ENCODE data around the gene CNST. TPM values are rescaled to one million over a fixed set of nuclear protein-coding genes. Genes with fewer than 3 reads are reported as not detected.
"Not testable (repeated sequence)": the region's sequence is repeated elsewhere in the genome, so short reads cannot be mapped to it uniquely, and the experiment has no call there.

Gene CNST
- polyA plus RNA-seq, 1 donor = 13.2 TPM

DNA sequence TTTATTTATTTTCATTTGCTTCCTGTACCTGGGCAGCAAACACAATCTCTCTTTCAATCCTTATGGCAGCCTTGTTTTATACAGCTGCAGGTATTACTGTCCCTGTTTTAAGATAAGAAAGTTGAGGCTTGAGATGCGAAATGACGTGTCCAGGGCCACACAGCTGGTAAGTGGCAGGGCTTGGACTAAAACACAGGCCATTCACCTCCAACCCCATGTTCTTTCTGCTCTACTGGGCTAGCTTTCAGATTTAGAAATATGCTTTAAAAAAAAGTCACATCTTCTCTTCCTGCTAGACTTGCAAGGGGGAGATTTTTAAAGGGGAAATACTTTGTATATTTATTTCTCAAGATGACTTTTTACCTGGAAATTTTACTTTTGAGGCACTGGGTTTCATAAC is 62.8 kb downstream of the CNST start:
- DNase-seq = no peak

DNA sequence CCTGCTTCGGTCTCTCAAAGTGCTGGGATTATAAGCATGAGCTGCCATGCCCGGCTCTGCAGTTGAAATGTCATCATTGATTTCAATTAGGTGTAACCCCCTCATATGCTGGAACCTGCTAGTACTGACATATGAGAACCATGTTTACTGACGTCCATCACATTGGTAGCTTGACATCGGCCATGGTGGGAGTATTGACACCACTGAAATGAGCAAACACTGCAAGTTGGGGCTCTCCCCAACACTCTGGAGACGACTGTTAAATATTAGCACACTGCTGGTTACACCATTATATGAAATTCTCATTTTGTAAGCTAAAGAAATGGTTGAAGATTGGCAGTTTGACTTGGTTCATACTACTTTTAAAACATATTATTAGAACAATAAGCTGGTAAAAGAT is 63.7 kb downstream of the CNST start:
- DNase-seq = no peak

DNA sequence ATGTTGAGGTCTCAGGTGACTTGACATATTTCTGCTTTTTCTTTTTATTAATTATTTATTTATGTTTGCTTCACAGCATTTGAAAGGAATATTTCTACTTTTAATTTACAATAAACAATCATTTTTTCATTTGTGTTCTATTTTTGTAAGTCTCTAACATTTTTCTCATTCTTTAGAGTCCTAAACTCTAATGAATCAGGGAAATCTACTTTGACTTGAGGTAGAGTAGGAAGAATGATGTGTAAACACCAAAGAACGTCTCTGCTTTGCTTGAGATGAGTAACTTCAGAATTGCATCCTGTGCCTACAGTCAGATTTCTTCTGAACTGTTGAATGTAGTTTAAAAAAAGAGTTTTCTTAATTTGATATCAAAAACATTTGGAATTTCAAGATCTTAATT is 65.2 kb downstream of the CNST start:
- no peak for DNase-seq

DNA sequence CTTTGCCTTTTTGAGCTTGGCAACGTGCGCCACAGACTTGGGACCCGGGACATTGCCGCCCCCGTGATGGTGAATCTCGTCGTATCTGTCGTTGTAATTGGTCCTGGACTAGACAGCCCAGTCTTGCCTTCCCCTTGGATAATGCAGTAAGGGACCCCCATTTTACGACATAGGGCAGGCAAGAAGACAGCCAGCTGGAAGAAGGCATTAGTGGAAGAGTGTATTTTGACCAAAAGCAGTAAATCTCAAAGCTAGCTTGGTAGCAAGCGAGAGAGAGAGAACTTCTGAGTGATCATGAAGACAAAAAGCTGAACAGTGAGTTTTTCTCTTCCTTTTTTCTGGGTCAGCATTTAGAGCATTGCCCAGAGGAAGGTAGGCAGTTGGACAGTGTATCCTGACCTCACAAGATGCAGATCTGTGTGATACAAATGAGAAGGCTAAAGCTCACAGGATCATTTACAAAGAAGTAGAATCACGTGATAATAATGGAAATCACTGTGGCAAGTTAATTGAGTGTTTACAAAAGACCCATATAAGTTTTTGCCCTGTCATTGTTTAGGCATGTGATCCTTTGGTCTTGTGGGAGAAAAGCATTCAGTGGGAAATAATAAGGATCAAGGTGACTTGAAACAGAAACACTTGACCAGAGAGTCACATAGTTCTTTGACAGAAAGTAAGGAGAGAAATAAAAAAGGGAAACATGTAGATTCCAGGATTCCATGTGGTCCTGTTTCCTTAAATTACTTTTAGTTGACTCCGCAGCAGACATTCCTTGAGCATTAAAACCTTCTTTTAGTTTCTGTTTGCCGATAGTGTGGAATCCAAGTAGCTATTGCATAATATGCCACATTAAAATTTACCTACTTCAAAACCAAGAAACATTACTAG is 66.3 kb downstream of the CNST start:
- no peak for DNase-seq

DNA sequence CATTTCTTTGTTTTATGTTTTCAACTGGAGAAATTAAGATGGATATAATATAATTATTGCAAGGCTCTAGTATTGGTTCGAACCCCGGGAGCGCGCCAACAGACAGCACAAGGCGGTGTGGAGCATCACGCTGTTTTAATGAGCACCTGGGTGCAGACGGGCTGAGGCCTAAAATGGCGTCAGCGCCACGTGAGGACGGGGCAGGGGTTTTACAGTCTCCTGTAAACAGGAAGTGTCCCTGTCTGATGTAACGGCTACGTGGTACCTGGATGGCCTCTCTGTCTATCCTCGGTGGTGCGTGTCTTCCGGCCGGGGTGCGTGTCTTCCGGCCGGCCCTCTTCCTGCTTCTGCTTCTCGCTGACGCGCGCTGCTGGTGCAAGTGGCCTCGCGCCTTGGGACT is 68.4 kb downstream of the CNST start:
- not testable (repeated sequence) for DNase-seq

DNA sequence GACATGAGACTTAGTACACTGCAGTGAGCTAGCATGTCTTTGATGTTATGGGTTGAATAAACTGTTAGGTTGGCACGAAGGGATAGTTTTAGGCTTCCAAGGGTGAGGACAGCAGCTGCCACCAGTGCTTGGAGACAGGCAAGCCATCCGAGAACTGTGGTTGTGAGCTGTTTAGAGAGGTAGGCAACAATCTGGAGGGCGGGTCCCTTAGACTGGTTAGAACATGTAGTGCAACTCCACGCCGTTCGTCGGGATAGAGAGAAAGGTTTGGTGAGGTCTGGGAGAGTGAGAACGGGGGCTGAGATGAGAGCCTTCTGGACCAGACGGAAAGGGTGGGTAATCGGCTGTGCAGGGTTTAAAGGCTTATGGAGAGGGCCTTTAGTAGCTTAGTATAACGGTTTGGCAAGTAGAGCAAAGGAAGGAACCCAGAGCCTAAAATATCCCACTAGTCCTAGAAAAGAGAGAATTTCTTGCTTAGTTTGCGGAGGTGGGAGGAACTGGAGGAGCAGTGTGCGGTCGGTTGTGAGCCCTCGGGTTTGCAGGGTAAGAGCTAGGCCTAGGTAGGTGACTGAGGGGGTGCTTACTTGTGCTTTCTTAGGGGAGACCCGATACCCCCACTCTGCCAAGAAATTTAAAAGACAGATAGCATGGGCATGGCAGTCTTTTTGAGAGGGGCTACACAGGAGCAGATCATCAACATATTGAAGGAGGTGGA is 72.8 kb downstream of the CNST start:
- no peak for DNase-seq

DNA sequence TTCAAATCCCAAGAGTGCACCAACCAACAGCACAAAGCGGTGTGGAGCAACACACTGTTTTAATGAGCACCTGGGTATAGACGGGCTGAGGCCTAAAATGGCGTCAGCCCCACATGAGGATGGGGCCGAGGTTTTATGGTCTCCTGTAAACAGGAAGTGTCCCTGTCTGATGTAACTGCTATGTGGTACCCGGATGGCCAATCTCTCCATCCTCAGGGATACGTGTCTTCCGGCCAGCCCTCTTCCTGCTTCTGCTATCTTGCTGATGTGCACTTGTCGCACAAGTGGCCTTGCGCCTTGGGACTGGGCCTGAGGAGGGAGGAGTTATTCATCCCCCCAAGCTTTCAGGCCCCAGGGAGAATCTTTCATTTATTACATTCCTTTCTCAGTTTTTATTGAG is 73.5 kb downstream of the CNST start:
- no peak for DNase-seq

DNA sequence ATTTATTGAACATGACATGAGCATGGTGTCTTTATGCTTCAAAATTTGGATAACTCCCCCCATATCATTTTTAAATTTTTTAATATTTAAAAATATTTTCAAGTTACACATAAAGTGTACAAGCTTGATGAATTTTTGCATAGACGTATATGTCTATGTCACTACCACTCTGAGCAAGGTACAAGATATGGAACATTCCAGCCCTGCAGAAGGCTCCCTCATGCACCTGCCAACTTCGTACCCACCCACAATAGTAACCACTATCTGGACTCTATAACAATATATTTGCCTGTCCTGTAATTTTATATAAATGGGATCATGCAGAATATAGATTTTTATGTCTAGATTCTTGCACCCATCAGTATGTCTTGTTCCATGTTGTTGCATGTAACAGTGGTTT is 74.5 kb downstream of the CNST start:
- no peak for DNase-seq

DNA sequence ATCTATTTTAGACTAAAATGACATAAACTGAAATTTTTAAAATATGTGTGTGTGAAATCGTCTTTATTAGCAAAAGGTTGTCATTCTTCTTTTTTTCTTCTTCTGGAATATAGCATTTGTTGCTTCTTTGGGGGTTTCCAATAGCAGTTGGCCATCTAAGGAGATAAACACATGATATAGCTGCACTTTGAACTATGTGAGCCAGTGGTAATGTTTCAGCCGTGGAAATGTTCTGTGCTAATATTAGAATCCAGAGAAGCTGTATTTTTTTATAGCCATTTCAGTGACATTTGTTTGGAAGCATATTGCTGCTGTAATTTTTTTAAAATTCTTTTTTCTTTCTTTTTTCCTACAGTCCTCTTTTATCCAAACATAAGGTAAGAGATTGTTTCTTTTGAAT is 75.1 kb downstream of the CNST start:
- no peak for DNase-seq

DNA sequence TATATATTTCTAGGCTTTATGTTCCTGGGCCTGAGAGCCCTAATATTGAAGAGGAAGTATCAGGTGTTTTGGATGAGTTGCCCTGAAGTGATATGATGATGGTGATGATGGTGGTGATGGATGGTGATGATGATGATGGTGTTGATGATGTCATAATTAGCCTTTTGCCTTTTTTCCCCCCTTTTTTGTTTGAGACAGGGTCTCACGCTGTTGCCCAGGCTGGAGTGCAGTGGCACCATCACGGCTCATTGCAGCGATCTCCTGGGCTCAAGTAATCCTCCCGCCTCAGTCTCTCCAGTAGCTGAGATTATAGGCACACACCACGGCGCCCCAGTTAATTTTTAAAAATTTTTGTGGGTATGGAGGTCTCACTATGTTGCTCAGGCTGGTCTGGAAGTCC is 76.5 kb downstream of the CNST start:
- DNase-seq = no peak

DNA sequence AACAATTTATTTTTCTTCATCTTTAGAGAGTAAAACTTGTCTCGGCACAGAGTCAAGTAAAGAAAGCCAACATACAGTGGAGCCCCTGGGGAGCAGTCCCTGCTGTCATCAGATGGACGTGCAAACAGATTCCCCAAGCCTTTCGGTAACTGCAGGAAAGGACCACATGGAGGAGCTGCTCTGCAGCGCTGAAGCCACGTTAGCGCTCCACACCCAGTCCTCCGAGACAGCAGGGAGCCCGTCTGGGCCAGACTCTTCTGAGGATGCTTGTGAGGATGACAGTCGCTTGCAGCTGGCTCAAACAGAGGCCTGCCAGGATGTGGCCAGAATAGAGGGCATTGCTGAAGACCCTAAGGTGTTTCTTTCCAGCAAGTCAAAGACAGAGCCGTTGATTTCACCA is 80.9 kb downstream of the CNST start:
- peak; percentile 71 for DNase-seq

DNA sequence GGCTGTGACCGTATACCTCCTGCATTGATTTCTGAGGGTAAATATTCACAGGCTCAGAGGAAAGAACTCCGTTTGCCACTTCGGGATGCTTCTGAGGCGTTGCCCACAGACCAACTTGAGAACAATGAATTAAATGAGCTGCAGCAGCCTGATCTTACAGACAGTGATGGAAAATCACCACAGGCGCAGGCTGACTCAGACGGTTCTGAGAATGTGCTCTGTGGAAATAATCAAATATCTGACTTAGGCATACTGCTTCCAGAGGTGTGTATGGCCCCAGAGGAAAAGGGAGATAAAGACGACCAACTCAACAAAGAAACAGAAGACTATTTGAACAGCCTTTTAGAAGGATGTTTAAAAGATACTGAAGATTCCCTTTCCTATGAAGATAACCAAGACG is 81.3 kb downstream of the CNST start:
- DNase-seq = peak; percentile 25

DNA sequence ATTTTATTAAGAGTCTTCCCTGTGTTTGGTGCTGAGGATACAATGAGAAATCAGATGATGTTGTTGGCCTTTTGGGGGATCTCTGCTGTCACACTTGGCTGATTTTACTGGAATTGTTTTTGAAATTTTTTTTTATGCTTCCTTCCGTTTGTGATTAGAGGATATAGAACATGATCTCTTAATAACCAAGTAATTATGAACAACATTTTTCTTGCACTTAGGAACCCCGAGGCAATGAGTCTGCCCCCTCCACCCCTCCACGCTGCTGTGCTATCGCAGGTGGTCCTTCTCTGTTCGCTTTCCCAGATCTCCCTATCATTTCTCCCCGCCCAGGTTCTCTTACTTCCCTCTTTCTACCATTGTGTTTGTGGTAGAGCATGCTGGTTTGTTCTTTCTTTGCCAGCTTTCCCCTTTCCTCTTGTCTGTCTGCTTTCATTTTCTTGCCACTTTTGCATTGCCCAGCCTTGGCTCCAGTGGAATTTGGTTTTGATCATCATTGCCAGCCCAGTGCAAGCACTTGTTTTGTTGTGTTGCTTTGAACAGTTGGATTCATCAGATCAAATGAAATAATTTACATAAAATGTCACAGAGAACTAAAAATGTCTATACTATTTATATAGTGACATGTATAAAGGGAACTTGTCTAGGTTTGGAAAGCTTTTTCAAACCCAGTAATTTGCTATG is 84.9 kb downstream of the CNST start:
- no peak for DNase-seq

DNA sequence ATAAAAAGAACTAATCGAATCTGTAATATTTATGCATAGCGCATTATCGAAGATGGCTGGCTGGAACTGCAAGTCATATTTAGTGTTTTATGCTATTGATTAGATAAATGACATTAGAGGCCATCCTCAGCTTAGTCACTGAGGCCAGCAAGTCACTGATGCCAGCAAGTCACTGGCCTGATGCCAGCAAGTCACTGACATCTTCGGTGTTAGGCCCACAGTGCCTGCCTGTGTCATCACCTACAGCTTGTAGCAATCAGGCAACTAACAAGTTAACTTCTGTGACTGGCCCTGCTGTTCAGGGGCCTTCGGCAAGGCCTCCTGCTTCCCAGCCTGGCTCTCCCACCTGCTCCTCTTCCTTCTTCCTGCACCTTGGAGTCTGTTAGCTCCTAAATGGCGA is 92.3 kb downstream of the CNST start:
- no peak for DNase-seq

DNA sequence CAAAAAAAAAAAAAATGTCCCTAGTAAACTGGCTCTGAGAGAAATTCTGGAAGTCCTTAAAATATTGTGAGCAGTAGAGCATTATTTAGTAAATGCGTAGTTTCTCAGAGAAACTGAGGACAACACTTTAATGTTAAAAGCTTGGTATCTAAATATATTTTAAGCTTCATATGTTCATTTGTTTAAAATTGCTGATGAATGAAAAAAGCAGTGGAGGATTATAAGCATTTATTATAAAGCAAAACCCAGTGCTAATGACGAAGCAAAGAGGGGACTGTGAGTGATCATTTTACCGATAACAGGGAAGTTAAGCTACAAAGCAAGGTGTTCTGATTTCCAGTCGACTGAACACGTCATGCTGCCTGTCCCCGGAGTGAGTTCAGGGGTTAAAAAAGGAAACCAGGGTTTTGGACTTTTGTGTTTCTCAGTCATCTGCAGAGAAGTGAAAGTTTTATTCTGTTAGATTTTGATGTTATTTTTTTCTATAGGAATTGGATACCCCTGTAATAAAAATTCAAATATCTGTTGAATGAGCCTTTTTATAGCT is 93.4 kb downstream of the CNST start:
- DNase-seq = no peak

DNA sequence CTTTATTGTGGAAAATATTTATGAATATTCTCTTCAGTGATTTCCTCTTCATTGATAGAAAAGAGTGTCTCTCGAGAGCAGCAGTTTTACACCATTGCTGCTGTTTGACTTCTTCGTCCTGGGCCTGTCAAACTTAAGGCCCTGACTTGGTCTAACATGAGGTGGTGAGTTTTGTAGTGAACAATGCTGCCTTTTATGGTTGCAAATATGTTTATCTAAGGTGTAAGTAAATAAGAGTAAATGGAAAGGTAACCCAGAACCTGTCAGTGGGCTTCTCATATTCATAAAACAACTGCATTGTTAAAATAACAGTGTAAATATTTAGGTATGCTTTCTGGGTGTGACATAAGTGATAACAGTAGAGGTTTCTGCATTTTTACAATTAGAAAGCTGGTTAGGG is 95.2 kb downstream of the CNST start:
- no peak for DNase-seq

DNA sequence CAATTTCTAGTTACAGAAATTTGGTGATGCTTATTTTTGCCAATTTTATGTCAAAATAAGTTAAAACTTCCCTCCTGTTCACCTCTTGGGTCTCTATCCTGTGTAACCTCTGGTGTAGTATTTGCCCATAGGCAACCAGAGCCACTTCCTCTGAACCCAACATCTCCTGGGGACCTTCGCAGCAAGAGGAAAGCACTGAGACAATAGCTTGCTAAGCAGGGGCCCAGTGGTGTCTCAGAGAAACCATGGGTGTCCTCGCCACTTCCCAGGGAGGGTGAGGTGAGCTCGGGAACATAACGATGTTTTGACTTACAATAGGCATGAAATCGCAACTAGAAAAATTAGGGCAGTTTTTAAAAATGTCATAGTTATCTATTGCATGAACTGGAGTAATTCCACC is 101.5 kb downstream of the CNST start:
- no peak for DNase-seq

DNA sequence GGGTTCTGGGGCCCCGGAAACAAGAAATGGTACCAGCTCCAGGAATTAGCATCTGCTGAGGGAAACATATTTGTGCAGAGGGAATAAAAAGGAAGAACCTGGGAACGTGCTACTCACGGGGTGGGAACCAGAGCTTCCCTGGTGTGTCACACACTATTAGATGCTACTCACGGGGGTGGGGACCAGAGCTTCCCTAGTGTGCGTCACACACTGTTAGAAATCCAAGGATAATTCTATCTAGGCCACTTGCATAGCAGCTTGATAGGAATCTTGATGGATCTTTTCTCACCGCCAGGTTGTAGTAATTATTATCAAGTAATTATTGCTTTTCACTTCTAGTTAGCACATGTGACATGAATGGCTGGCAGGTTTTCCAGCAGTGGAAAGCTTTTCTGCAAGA is 103.4 kb downstream of the CNST start:
- no peak for DNase-seq

DNA sequence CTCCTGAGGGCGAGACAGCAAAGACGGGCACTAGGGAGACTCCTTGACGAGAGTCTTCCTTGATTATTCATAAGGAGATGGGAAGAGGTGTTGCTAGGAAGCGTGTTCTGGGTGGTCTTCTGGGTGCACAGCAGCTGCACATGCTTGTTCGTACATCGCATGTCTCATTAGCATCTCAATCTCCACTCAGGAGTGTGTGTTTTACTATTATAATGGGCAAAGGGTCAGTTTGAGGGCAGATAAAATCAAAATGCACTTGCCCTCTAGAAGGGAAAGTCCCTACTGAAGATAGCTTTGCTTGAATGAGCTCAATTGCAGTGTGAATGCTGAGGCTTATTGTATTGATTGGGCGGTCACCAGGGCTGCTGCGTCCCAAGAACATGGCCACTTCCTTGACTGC is 107.8 kb downstream of the CNST start:
- no peak for DNase-seq

DNA sequence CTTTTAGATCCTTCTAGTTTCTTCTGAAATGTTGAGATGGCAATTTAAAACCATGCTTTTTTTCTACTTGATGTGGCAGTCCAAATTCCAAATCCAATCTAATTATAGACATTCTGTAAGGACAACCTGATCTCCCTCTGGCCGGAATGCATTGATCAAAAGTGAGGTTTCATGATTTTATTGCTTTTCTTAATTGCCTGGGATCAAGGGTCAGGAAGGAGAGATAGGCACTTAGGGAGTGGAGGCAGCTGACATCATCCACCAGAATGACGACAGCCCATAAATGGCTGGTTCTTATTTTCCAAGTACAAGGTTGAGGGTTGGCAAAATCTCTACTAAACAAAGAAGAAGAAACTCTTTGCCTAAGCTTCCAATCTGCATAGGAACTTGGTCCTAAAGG is 111.6 kb downstream of the CNST start:
- DNase-seq = no peak

DNA sequence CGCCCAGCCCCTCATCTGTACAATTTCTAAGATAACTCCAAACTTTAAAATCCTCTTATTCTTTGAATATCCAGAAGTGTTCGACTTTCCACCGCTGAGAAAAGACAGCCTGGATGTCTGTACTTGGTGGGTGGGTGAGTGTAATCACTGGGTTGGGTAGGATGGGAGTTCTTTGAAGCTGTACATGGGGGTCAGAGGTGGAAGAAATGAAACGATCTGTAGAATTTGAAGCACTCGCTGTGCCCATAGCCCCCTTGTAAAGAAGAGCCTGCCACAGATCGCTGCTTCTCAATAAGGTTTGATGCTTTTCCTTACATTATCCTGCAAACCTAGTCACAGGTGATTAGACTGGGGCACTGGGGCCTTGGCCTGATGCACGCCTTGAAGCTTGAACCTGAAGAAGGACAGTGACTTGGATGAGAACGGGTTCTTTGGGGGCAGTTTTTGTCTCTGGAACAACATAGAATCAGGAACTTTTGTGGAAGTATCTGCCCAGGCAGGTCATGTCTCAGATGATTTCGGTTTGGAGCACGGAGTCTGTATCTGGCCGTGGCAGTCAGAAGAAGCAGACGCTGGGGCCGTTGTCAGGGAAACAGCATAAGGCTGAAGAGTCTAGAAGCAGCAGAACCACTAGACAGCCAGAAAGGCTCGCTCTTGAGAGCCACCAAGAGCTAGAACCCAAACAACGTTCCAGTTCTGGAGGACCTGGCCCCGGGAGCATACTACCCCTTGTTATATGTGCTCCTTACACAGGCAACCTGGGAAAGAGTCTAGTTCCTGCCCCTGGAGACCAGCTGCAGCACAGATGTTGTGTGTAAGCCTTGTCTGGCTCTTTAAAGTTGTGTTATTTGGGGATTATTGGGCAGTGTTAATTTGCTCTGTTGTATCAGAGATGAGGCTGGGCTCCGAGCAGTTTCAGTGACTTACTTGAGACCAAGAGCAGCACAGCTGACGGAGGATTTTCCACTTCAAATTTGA is 112.8 kb downstream of the CNST start:
- DNase-seq = no peak

DNA sequence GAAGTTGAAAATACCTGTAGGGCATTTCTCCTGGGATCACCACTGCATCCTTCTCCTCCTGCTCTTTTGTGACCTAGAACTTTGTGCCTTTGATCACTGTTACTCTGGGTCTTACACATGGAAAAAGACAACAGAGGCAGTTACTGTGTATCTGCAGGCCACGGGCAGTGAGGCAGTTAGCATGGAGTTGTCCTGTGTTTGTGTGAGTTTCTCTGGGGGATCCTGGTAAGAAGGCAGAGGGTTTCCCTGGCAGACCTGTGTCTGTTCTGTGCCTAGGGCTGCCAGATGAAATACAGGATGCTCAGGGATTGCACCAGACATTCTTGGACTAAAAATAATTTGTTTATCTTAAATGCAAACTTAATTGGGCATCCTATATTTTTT is 113.5 kb downstream of the CNST start:
- DNase-seq = no peak
